K562 (cell line): ENCODE results near the gene LRRK1. TPM values are rescaled to one million over a fixed set of nuclear protein-coding genes. Genes with fewer than 3 reads are reported as not detected.

Experiments used
- CREB5 ChIP-seq: fragments of 250-450 bp; sonication (Bioruptor Pico); IDR thresholded peaks from 2 replicates; pipeline ENCODE4 v1.5.0; 2020; ENCODE audit warnings: mild to moderate bottlenecking
- NR0B1 ChIP-seq: fragments of 450-650 bp; IDR thresholded peaks from one replicate; pipeline ENCODE4 v1.6.1; 2018; ENCODE audit warnings: mild to moderate bottlenecking, moderate library complexity; ENCODE audit not compliant: partially characterized antibody
- PHB2 ChIP-seq: fragments of 450-650 bp; IDR thresholded peaks from 2 replicates; pipeline ENCODE4 v1.6.1; 2017; ENCODE audit warnings: low read depth
- PHF20 ChIP-seq: fragments of 450-650 bp; IDR thresholded peaks from 2 replicates; pipeline ENCODE4 v1.6.1; 2018; ENCODE audit not compliant: partially characterized antibody
- RFX1 ChIP-seq: fragments of 450-650 bp; IDR thresholded peaks from 2 replicates; pipeline ENCODE4 v1.6.1; 2016; ENCODE audit warnings: mild to moderate bottlenecking, moderate library complexity
- SMARCE1 ChIP-seq: fragments of 450-650 bp; IDR thresholded peaks from 2 replicates; pipeline ENCODE4 v1.7.1; 2016; ENCODE audit warnings: mild to moderate bottlenecking
- SRF ChIP-seq, 2 experiments: fragments of 250-450, 450-650 bp in 1 of 2; sonication (Bioruptor Pico) in 1 of 2; sonication (generic) in 1 of 2; formaldehyde crosslinking; IDR thresholded peaks; 2 replicates each; pipeline versions ENCODE4 v1.5.0 to v1.5.1; 2020 to 2022; ENCODE audit warnings: mild to moderate bottlenecking in 1 of 2, missing genetic modification reagents in 1 of 2
- TOE1 ChIP-seq, 2 experiments: fragments of 450-650 bp in 1 of 2; sonication (generic) in 1 of 2; formaldehyde crosslinking in 1 of 2; IDR thresholded peaks; 2 replicates each; pipeline versions ENCODE4 v1.7.1 to v1.8.0; 2016 to 2022; ENCODE audit warnings: borderline replicate concordance in 2 of 2, mild to moderate bottlenecking in 2 of 2, antibody characterized with exemption in 1 of 2, inconsistent platforms in 1 of 2, low read depth in 1 of 2, missing genetic modification reagents in 1 of 2, moderate library complexity in 1 of 2
- WHSC1 ChIP-seq: IDR thresholded peaks from one replicate; pipeline ENCODE4 v1.6.1; 2012; ENCODE audit warnings: low read length, control low read depth, inconsistent platforms
- ZBTB17 ChIP-seq: fragments of 450-650 bp; formaldehyde crosslinking; IDR thresholded peaks from 2 replicates; pipeline ENCODE4 v1.4.0; 2020; ENCODE audit warnings: mild to moderate bottlenecking
- ZNF124 ChIP-seq: sonication (generic); formaldehyde crosslinking; IDR thresholded peaks from 2 replicates; pipeline ENCODE4 v1.8.1; 2022; ENCODE audit warnings: missing genetic modification reagents
- polyA plus RNA-seq, 8 experiments: library from polyadenylated mRNA; depleted of rRNA in 4 of 8; stranded (reverse) in 5 of 8; unstranded in 3 of 8; fragments of >200 nt; fragmentation: Nextera tagmentation in 2 of 8; fragmentation: Illumina TruSeq in 1 of 8; extraction: Ambion mirVana in 2 of 8; extraction: Trizol in 1 of 8; gene quantifications; 2 replicates each; pipeline versions ENCODE4 v1.2.1 to v1.2.3, GENCODE V29; 2011 to 2014; ENCODE audit warnings: inconsistent platforms in 1 of 8, missing spikeins in 1 of 8
- total RNA-seq, 7 experiments: library from RNA; depleted of rRNA in 6 of 7; stranded (reverse); fragments of >200 nt in 6 of 7; fragmentation: Illumina TruSeq in 2 of 7; extraction: Trizol in 2 of 7; gene quantifications; 2 replicates each; pipeline versions ENCODE4 v1.2.1 to v1.2.3, GENCODE V29; 2011 to 2021; ENCODE audit warnings: low replicate concordance in 1 of 7
- TF ChIP-seq, protein P1 (sequence below), 2 experiments: fragments of 450-650 bp in 1 of 2; IDR thresholded peaks; 2 replicates each; pipeline ENCODE4 v1.6.1; 2011 to 2017; ENCODE audit warnings: low read depth in 2 of 2, antibody characterized with exemption in 1 of 2, borderline replicate concordance in 1 of 2, low read length in 1 of 2, mild to moderate bottlenecking in 1 of 2, mixed read lengths in 1 of 2; ENCODE audit not compliant: control insufficient read depth in 1 of 2

The LRRK1 gene
- total and polyA plus RNA-seq, 9 of the 15 experiments (the other 6 are each of a cell fraction or from before 2014, with no cell fraction given), result 0.01 to 1.5 (median 0.11) TPM

- no peak for TF ChIP-seq NR0B1
- TF ChIP-seq WHSC1, result no peak
- no peak for TF ChIP-seq PHF20
- TF ChIP-seq, protein P1, sequence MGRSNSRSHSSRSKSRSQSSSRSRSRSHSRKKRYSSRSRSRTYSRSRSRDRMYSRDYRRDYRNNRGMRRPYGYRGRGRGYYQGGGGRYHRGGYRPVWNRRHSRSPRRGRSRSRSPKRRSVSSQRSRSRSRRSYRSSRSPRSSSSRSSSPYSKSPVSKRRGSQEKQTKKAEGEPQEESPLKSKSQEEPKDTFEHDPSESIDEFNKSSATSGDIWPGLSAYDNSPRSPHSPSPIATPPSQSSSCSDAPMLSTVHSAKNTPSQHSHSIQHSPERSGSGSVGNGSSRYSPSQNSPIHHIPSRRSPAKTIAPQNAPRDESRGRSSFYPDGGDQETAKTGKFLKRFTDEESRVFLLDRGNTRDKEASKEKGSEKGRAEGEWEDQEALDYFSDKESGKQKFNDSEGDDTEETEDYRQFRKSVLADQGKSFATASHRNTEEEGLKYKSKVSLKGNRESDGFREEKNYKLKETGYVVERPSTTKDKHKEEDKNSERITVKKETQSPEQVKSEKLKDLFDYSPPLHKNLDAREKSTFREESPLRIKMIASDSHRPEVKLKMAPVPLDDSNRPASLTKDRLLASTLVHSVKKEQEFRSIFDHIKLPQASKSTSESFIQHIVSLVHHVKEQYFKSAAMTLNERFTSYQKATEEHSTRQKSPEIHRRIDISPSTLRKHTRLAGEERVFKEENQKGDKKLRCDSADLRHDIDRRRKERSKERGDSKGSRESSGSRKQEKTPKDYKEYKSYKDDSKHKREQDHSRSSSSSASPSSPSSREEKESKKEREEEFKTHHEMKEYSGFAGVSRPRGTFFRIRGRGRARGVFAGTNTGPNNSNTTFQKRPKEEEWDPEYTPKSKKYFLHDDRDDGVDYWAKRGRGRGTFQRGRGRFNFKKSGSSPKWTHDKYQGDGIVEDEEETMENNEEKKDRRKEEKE (IDR thresholded peaks at IDR 0.05; ENCODE audit: borderline replicate concordance in 1 of 2, control insufficient read depth in 1 of 2, low read depth in 2 of 2, low read length in 1 of 2), result no peak
- no peak for TF ChIP-seq CREB5
- no peak for TF ChIP-seq PHB2
- TF ChIP-seq TOE1 (IDR thresholded peaks at IDR 0.05; ENCODE audit: borderline replicate concordance), result no peak
- no peak for TF ChIP-seq TOE1 (CRISPR knock-in tag; IDR thresholded peaks at IDR 0.05; ENCODE audit: borderline replicate concordance, low read depth)
- TF ChIP-seq RFX1, result no peak
- TF ChIP-seq SMARCE1, result no peak
- TF ChIP-seq ZBTB17 (CRISPR knock-in tag), result no peak
- no peak for TF ChIP-seq SRF (CRISPR knock-in tag; IDR thresholded peaks at IDR 0.05)
- no peak for TF ChIP-seq ZNF124 (CRISPR knock-in tag)
Observed at GRCh38 chr15:101069654-101069973, 150.5 kb downstream of the LRRK1 start (continued).
